ENCODE measurements around the gene MZF1.

MZF1 gene

GRCh38 chr19:58559275-58560006, 13.7 kb downstream of the MZF1 start (continued):
- 0 out of 2 replicates have a peak, but pooled peaks have one; percentile 39 for TF ChIP-seq ZNF645 (tag by site-specific recombination; IDR thresholded peaks at IDR 0.05)
- TF ChIP-seq ZNF302 (tag by site-specific recombination; IDR thresholded peaks at IDR 0.05; ENCODE audit: low read depth) = no peak
- TF ChIP-seq SCRT1 (tag by site-specific recombination; IDR thresholded peaks at IDR 0.05; ENCODE audit: borderline replicate concordance) = no peak
- no peak for TF ChIP-seq ZBTB48 (tag by site-specific recombination; IDR thresholded peaks at IDR 0.05)
- TF ChIP-seq ZNF510 (tag by site-specific recombination; IDR thresholded peaks at IDR 0.05; ENCODE audit: insufficient replicate concordance) = no peak
- no peak for TF ChIP-seq ZNF311 (tag by site-specific recombination; IDR thresholded peaks at IDR 0.05; ENCODE audit: borderline replicate concordance)
- peak; percentile 60; the same call in 1 of the 2 replicates for TF ChIP-seq ZNF843 (tag by site-specific recombination; IDR thresholded peaks at IDR 0.05)
- TF ChIP-seq PRDM2 (tag by site-specific recombination; IDR thresholded peaks at IDR 0.05; ENCODE audit: borderline replicate concordance) = no peak
- 0 out of 2 replicates have a peak, but pooled peaks have one; percentile 24 for TF ChIP-seq ZSCAN18 (tag by site-specific recombination; IDR thresholded peaks at IDR 0.05)
- TF ChIP-seq ATF2 (tag by site-specific recombination; IDR thresholded peaks at IDR 0.05; ENCODE audit: low read depth) = no peak
- TF ChIP-seq ZNF398 (tag by site-specific recombination; IDR thresholded peaks at IDR 0.05) = peak; percentile 80
- TF ChIP-seq ZNF214 (tag by site-specific recombination; IDR thresholded peaks at IDR 0.05; ENCODE audit: borderline replicate concordance) = no peak
- TF ChIP-seq FEZF1 (tag by site-specific recombination; IDR thresholded peaks at IDR 0.05) = peak; percentile 87
- no peak for TF ChIP-seq ZIC2 (tag by site-specific recombination; IDR thresholded peaks at IDR 0.05)
- TF ChIP-seq ZNF513 (tag by site-specific recombination; IDR thresholded peaks at IDR 0.05) = 0 out of 2 replicates have a peak, but pooled peaks have one; percentile 4
- no peak for TF ChIP-seq ZBTB1 (tag by site-specific recombination; IDR thresholded peaks at IDR 0.05)
- TF ChIP-seq ZNF555 (tag by site-specific recombination; conservative IDR thresholded peaks at IDR 0.05) = no peak
- peak; percentile 40 for TF ChIP-seq PRDM4 (tag by site-specific recombination; IDR thresholded peaks at IDR 0.05)
- no peak for TF ChIP-seq ZBTB44 (tag by site-specific recombination; IDR thresholded peaks at IDR 0.05)
